Subcutaneous adipose tissue (tissue), 4 donors: ENCODE results near the gene GRK1. TPM values are rescaled to one million over a fixed set of nuclear protein-coding genes. Genes with fewer than 3 reads are reported as not detected.

Source experiments
- CTCF ChIP-seq: fragments of 450-650 bp; IDR thresholded peaks from one replicate; pipeline ENCODE4 v1.5.1; 2016; ENCODE audit warnings: low read depth, mild to moderate bottlenecking, control low read depth, antibody characterized with exemption, moderate library complexity
- total RNA-seq, 4 donors: library from RNA; depleted of rRNA; stranded (reverse); fragments of >200 nt; gene quantifications; one replicate each; pipeline ENCODE4 v1.1.0, GENCODE V29; 2016

The GRK1 gene
- total RNA-seq, 4 donors from 2014 or later, result not detected

- no peak for TF ChIP-seq CTCF
Observed at GRCh38 chr13:113630296-113630695, 36.7 kb upstream of the GRK1 start.

- TF ChIP-seq CTCF, result no peak
Observed at GRCh38 chr13:113630804-113631203, 36.2 kb upstream of the GRK1 start.

GRCh38 chr13:113631341-113632095 lies 35.5 kb upstream of the GRK1 start:
- TF ChIP-seq CTCF, result no peak

GRCh38 chr13:113632706-113633484 lies 34.1 kb upstream of the GRK1 start:
- no peak for TF ChIP-seq CTCF

GRCh38 chr13:113633485-113633873 lies 33.5 kb upstream of the GRK1 start:
- TF ChIP-seq CTCF, result no peak

- no peak for TF ChIP-seq CTCF
Observed at GRCh38 chr13:113634279-113635047, 32.6 kb upstream of the GRK1 start.

- TF ChIP-seq CTCF, result no peak
Observed at GRCh38 chr13:113635048-113635420, 32.0 kb upstream of the GRK1 start.
